ENCODE measurements around the gene OSBPL2.

Gene OSBPL2

GRCh38 chr20:62222972-62223371 is 15.3 kb upstream of the OSBPL2 start:
- DNase-seq: no peak

GRCh38 chr20:62223571-62223970 is 14.8 kb upstream of the OSBPL2 start:
- DNase-seq: no peak

GRCh38 chr20:62224113-62224855 is 14.0 kb upstream of the OSBPL2 start:
- DNase-seq: no peak

GRCh38 chr20:62225026-62225425 is 13.3 kb upstream of the OSBPL2 start:
- DNase-seq: no peak

- DNase-seq: no peak
Measured at GRCh38 chr20:62225820-62226635, 12.3 kb upstream of the OSBPL2 start.

- no peak for DNase-seq
Measured at GRCh38 chr20:62226707-62227590, 11.4 kb upstream of the OSBPL2 start.

GRCh38 chr20:62227591-62227976 is 10.7 kb upstream of the OSBPL2 start:
- DNase-seq: no peak

- DNase-seq: no peak
Measured at GRCh38 chr20:62227977-62228958, 10.1 kb upstream of the OSBPL2 start.

GRCh38 chr20:62228982-62229545 is 9.3 kb upstream of the OSBPL2 start:
- DNase-seq: no peak

- DNase-seq: no peak
Measured at GRCh38 chr20:62229667-62230066, 8.7 kb upstream of the OSBPL2 start.

GRCh38 chr20:62230276-62230675 is 8.0 kb upstream of the OSBPL2 start:
- no peak for DNase-seq

- no peak for DNase-seq
Measured at GRCh38 chr20:62230696-62231095, 7.6 kb upstream of the OSBPL2 start.

- no peak for DNase-seq
Measured at GRCh38 chr20:62231292-62231691, 7.0 kb upstream of the OSBPL2 start.

GRCh38 chr20:62232194-62232593 is 6.1 kb upstream of the OSBPL2 start:
- DNase-seq: no peak

GRCh38 chr20:62232770-62233645 is 5.3 kb upstream of the OSBPL2 start:
- no peak for DNase-seq

GRCh38 chr20:62233684-62234083 is 4.6 kb upstream of the OSBPL2 start:
- no peak for DNase-seq

GRCh38 chr20:62234339-62234738 is 4.0 kb upstream of the OSBPL2 start:
- DNase-seq: no peak

GRCh38 chr20:62235001-62235776 is 3.1 kb upstream of the OSBPL2 start:
- DNase-seq: no peak

- no peak for DNase-seq
Measured at GRCh38 chr20:62235777-62236157, 2.6 kb upstream of the OSBPL2 start.

- no peak for DNase-seq
Measured at GRCh38 chr20:62236200-62236599, 2.1 kb upstream of the OSBPL2 start.
